G401 (cell line): Measurements from ENCODE around the gene RGS13. TPM values are rescaled to one million over a fixed set of nuclear protein-coding genes. Genes with fewer than 3 reads are reported as not detected.

ENCODE experiments used
- total RNA-seq: library from RNA; depleted of rRNA; stranded (reverse); fragments of >200 nt; shearing (Covaris generic); gene quantifications from 2 replicates; pipeline ENCODE4 v1.2.3, GENCODE V29; 2014; rRNA removed

Gene RGS13
- total RNA-seq, 1 experiment from 2014 or later = not detected

Other genes with a start within 250 kb of the RGS13 start
- gene RGS1, start 60.4 kb upstream of the RGS13 start, total RNA-seq = 74.0 and 79.0 TPM in 2 replicates
- 27.8 and 40.3 TPM in 2 replicates for gene RGS2, start 172.9 kb downstream of the RGS13 start, total RNA-seq